IPS-15b (cell line): ENCODE data around the gene RAB11B.
"Not testable (repeated sequence)": the region's sequence is repeated elsewhere in the genome, so short reads cannot be mapped to it uniquely, and the experiment has no call there.

ENCODE experiments used
- H3K27me3 ChIP-seq: one replicate; pipeline ENCODE4 v1.6.1; 2013; ENCODE audit warnings: low read length; ENCODE audit not compliant: control insufficient read depth, insufficient read depth
- H3K36me3 ChIP-seq: one replicate; pipeline ENCODE4 v1.6.1; 2013; ENCODE audit warnings: low read length; ENCODE audit not compliant: control insufficient read depth, insufficient read depth
- H3K4me1 ChIP-seq: one replicate; pipeline ENCODE4 v1.6.1; 2013; ENCODE audit warnings: mild to moderate bottlenecking, low read length; ENCODE audit not compliant: control insufficient read depth, insufficient read depth
- H3K4me3 ChIP-seq: one replicate; pipeline ENCODE4 v1.5.1; 2013; ENCODE audit warnings: low read depth, low read length
- H3K9ac ChIP-seq: one replicate; pipeline ENCODE4 v1.6.1; 2013; ENCODE audit warnings: low read depth, mild to moderate bottlenecking, low read length
- H3K9me3 ChIP-seq: one replicate; pipeline ENCODE4 v1.6.1; 2013; ENCODE audit warnings: mild to moderate bottlenecking, low read length; ENCODE audit not compliant: control insufficient read depth, insufficient read depth

RAB11B gene

DNA sequence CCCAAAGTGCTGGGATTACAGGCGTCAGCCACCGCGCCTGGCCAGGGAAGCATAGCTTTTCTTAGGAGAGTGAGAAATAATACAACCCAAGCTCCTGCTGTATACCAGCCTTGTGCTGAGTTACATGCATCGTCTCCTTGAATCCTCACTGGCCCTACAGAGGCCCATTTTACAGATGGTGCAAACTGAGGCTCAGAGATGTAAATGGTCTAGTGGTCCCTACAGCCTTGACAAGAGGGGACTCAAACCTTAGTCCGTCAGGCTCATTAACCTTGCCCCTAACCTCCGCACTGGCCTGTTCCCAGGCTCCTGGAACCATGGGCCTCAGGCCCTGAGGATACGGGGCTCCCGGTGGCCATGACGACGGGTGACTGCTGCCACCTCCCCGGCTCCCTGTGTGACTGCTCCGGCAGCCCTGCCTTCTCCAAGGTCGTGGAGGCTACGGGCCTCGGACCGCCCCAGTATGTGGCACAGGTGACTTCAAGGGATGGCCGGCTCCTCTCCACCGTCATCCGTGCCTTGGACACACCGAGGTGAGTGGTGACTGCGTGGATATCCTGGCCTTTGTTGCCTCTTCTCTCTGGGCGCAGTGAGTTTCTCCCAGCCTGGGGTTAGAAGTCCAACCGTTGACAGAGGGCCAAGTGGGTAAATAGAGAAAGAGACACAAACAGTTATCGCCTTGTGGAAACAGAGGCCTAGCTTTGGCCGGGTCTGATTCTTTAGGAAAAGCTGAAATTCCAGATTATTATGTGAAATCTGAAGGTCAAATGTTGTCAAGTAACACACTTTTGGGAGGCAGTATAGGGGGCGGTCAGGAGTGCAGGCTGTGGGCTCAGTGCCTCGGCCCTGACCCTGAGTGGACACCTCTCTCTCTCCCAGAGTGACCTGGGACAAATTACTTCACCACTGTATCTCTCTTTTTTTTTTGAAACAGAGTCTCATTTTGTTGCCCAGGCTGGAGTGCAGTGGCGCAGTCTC is 31.6 kb downstream of the RAB11B start:
- Histone ChIP-seq H3K9me3 (no peaks in the 10 kb centered on the region), H3K4me1 (no peaks in the 10 kb centered on the region), H3K4me3 (no peak overlapping the region), H3K27me3 (no peaks in the 10 kb centered on the region), H3K36me3 (peaks cover 3% of the 10 kb centered on the region), H3K9ac (no peak overlapping the region)

DNA sequence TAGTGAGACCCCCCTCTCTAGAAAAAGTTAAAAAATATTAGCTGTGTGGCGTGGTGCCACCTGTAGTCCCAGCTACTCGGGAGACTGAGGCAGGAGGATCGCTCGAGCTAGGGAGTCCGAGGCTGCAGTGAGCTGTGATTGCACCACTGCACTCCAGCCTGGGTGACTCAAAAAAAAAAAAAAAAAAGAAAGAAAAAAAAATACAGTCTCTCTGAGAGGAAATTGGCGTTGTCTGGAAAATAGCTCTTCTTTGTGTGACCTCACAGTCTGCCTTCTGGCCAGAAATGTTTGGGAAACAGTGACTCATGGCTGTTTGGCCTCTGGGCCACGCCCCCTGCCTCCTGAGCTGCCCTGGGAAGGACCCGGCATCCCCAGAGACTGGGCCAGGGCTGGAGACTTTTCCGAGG is 33.7 kb downstream of the RAB11B start:
- H3K9ac ChIP-seq: no peak overlapping the region
- no peaks in the 10 kb centered on the region for H3K4me1 ChIP-seq
- no peaks in the 10 kb centered on the region for H3K9me3 ChIP-seq
- H3K27me3 ChIP-seq: no peaks in the 10 kb centered on the region
- H3K36me3 ChIP-seq: peaks cover 5% of the 10 kb centered on the region
- no peak overlapping the region for H3K4me3 ChIP-seq

DNA sequence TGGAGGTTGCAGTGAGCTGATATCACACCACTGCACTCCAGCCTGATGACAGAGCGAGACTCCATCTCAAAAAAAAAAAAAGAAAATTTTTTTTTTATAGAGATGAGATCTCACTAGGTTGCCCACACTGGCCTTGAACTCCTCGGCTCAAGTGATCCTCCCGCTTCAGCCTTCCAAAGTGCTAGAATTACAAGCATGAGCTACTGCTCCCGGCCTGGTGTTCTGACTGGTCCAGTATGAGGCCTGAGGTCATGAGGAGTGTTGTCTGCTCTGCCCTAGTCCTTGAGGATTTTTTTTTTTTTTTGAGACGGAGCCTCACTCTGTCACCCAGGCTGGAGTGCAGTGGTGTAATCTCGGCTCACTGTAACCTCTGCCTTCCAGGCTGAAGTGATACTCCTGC is 35.2 kb downstream of the RAB11B start:
- not testable (repeated sequence) for H3K9ac ChIP-seq, H3K36me3 ChIP-seq

DNA sequence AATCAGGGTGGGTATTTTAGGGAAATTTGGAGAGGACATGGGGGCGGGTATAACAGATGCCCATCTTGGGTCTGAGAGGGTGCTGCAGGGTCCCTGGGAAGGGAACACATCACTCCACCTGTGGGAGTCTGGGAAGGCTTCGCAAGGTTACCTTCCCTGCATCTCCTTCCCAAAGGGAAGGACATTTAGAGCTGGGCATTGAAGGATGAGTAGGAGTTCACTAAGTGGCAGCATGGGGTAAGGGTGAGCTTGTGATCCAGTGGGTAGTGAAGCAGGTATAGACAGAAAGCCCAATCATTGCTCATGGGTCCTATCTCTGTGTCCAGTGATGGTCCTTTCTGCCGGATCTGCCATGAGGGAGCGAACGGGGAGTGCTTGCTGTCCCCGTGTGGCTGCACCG is 36.1 kb downstream of the RAB11B start:
- Histone ChIP-seq H3K4me3 (no peak overlapping the region), H3K27me3 (no peaks in the 10 kb centered on the region), H3K9ac (no peak overlapping the region), H3K4me1 (no peaks in the 10 kb centered on the region), H3K9me3 (no peaks in the 10 kb centered on the region), H3K36me3 (peaks cover 7% of the 10 kb centered on the region)

More for the DNA sequence above, 35.2 kb downstream of the RAB11B start:
- H3K4me1 ChIP-seq, H3K27me3 ChIP-seq, H3K4me3 ChIP-seq, H3K9me3 ChIP-seq: not testable (repeated sequence)

DNA sequence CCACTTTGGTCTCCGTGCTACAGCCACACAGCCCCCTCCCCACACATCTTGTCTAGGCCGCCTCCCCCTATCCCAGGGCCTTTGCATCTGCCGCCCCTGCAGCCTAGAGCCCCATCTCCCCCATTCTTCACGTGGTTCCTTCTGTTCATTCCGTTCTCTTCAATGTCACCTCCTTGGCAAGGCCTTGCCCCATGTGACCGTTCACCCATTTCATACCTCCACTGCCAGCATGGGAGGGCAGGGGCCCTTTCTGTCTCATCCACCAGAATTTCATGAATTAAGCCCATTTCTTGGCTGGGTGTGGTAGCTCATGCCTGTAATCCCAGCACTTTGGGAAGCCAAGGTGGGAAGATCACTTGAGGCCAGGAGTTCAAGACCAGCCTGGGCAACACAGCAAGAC is 38.9 kb downstream of the RAB11B start:
- H3K9ac ChIP-seq: no peak overlapping the region
- H3K4me1 ChIP-seq: no peaks in the 10 kb centered on the region
- H3K4me3 ChIP-seq: no peak overlapping the region
- no peaks in the 10 kb centered on the region for H3K9me3 ChIP-seq
- H3K27me3 ChIP-seq: no peaks in the 10 kb centered on the region
- peaks cover 7% of the 10 kb centered on the region for H3K36me3 ChIP-seq

DNA sequence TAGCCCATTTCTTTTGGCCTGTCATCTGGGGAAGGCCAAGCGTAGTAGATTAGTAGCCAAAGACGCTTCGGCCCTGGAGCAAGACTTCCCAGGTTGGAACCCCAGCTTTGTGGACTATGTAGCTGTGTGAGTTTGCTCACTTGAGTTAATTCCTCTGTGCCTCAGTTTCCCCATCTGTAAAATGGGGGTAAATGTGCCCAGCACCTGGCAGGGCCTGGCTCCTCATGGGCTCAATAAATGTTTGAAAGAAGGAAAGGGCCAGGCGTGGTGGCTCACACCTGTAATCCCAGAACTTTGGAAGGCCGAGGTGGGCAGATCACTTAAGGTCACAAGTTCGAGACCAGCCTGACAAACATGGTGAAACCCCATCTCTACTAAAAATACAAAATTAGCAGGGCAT is 39.7 kb downstream of the RAB11B start:
- H3K4me1 ChIP-seq: no peaks in the 10 kb centered on the region
- no peaks in the 10 kb centered on the region for H3K9me3 ChIP-seq
- no peak overlapping the region for H3K4me3 ChIP-seq
- no peaks in the 10 kb centered on the region for H3K27me3 ChIP-seq
- H3K9ac ChIP-seq: no peak overlapping the region
- H3K36me3 ChIP-seq: peaks cover 7% of the 10 kb centered on the region

DNA sequence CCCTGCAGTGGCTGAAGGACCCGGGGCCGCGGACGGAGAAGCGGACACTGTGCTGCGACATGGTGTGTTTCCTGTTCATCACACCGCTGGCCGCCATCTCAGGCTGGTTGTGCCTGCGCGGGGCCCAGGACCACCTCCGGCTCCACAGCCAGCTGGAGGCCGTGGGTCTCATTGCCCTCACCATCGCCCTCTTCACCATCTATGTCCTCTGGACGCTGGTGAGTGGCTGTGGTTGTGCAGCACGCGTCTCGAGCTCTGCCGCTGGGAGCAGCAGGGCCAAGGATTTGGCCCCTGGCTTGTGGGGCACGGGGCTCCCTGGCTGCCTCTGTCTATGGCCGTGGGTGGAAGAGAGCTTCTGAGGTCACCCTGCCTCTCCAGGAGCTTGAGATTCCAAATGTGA is 40.5 kb downstream of the RAB11B start:
- H3K9ac ChIP-seq: no peak overlapping the region
- H3K4me1 ChIP-seq: no peaks in the 10 kb centered on the region
- H3K4me3 ChIP-seq: no peak overlapping the region
- no peaks in the 10 kb centered on the region for H3K27me3 ChIP-seq
- peaks cover 7% of the 10 kb centered on the region for H3K36me3 ChIP-seq
- no peaks in the 10 kb centered on the region for H3K9me3 ChIP-seq

DNA sequence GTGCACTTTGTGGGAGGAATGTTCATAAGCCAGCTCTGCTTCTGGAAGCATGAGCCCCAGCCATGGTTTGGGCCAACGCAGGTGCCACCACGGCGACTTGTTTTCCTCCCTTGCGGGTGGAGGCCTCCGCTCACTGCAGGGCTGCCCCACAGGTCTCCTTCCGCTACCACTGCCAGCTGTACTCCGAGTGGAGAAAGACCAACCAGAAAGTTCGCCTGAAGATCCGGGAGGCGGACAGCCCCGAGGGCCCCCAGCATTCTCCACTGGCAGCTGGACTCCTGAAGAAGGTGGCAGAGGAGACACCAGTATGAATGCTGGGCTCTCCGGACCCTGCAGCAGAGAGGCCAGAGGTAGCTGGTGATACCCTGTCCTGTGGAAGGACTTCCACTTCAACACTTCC is 48.1 kb downstream of the RAB11B start:
- H3K4me1 ChIP-seq: peaks cover 4% of the 10 kb centered on the region
- no peak overlapping the region for H3K4me3 ChIP-seq
- no peaks in the 10 kb centered on the region for H3K36me3 ChIP-seq
- H3K9ac ChIP-seq: no peak overlapping the region
- H3K9me3 ChIP-seq: no peaks in the 10 kb centered on the region
- no peaks in the 10 kb centered on the region for H3K27me3 ChIP-seq

DNA sequence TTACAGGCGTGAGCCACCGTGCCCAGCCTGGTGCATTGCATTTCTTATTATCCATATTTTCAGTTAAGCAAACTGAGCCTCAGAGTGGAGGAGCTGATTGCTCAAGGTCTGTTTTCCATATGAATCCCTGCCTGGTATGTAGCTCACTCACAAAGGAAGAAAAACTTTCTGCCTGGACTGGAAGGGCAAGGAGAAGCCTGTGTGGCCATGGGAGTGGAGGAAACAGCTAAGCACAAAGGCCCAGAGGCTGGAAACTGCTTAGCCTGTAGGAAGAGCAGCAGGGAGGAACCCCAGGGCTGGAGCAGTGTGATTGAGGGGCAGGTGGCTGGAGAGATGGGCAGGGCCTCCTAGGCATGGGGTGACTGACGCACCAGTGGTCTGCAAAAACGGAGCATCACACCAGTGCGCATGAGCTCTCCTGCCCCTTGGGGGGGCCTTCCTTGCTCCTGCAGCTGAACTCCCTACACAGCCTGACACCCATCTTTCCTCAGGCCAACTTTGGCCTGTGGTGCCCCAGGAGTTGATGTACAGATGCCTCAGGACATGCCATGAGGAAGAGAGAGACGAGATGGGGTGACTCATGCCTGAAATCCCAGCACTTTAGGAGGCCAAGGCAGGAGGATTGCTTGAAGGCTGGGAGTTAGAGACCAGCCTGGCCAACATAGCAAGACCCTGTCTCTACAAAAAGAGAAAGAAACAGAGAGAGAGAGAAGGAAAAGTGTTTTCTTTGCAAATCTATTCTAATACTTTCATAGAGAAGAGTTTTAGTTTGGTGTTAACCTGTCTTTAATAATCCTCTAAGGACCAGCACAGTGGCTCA is 51.8 kb downstream of the RAB11B start:
- Histone ChIP-seq H3K4me1 (peaks cover 4% of the 10 kb centered on the region), H3K9me3 (no peaks in the 10 kb centered on the region), H3K27me3 (no peaks in the 10 kb centered on the region), H3K9ac (peak overlapping the region; percentile 12), H3K36me3 (peaks cover 7% of the 10 kb centered on the region), H3K4me3 (no peak overlapping the region)

DNA sequence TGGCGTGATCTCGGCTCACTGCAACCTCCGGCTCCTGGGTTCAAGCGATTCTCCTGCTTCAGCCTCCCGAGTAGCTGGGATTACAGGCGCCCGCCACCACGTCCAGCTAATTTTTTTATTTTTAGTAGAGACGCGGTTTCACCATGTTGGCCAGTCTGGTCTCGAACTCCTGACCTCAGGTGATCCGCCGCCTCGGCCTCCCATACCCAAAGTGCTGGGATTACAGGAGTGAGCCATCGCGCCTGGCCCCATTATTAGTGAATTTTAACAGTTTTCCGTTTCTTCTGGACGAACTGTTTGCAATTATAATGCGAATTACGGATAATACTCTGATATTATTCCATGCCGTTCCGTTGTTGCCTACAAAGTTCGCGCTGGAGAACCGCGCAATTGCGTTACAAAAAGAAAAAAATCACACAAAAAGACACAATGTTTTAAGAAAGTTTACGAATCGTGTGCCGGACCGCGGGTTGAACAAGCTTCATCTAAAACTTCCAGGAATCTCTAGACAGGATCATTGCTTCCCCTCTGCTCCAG is 54.0 kb downstream of the RAB11B start:
- peak overlapping the region; percentile 94 for H3K4me3 ChIP-seq
- H3K9ac ChIP-seq: peak overlapping the region; percentile 93
- peaks cover 12% of the 10 kb centered on the region for H3K4me1 ChIP-seq
- H3K9me3 ChIP-seq, H3K36me3 ChIP-seq, H3K27me3 ChIP-seq: not testable (repeated sequence)

DNA sequence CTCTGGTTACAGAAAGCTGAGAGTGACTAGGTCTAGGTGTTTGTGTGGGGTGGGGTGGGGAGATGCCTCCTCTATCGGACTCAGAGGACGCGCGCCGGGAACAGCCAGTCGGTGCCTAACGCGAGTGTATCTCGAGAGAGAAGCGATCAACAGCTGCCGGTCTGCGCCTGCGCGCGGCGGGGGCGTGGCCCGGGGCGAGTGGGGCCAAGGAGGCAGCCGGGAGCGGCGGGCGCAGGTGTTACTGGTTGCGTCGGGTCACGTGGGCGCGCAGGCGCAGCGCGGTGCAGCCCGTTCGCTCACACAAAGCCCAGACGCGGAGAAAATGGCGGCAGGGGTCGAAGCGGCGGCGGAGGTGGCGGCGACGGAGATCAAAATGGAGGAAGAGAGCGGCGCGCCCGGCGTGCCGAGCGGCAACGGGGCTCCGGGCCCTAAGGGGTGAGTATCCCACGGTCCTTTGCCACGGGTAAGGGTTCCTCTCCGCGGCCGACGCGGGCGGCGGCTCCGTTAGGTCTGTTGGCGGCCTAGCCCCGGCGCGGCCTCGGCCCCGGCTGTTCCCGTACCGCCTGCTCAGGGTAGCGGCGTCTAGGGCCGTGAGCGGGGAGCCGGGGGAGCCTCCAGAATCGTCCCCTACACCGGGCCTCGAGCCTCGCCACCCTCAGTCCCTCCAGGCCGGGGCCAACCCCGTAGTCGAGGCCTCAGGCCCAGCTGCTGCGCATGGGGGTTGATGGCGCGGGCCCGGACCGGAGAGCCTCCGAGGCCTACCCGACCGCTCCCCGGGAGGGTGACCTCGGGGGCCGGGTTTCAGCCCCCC is 54.7 kb downstream of the RAB11B start, which contains the start of gene HNRNPM:
Gene HNRNPM, plus strand, starts transcription at position 299 of the 811 bp plus-strand sequence. Its CDS starts 24 bp downstream, at position 323.
- Histone ChIP-seq H3K4me3 (peak within 1 kb of the TSS; percentile 94), H3K4me1 (peaks cover 15% of the 10 kb centered on the region), H3K9me3 (no peaks in the 10 kb centered on the region), H3K9ac (peak within 1 kb of the TSS; percentile 97), H3K36me3 (peaks cover 7% of the 10 kb centered on the region), H3K27me3 (no peaks in the 10 kb centered on the region)
